Pancreas (tissue), 10 donors: ENCODE measurements around the gene MKNK2. TPM values are rescaled to one million over a fixed set of nuclear protein-coding genes. Genes with fewer than 3 reads are reported as not detected.

ENCODE experiments used
- ATAC-seq, 4 donors: fragments of 200-7000 bp; cut with Tn5 transposase; one replicate each; pipeline versions ENCODE4 v1.8.0 to v1.9.1; 2020; ENCODE audit warnings: mild to moderate bottlenecking in 4 of 4, moderate library complexity in 4 of 4
- DNase-seq, 6 donors: peaks; one replicate each; pipeline ENCODE4 v3.0.0-alpha.2; 2020
- FAIRE-seq: peaks from 2 replicates; lab custom pipeline; 2012; peaks lifted over from hg19 to GRCh38; lab: Jason Lieb, UNC
- H3K27ac ChIP-seq, 4 donors: fragments of 200-600 bp; sonication (generic); 1 replicate in 3 of 4; 2 replicates in 1 of 4; pipeline versions ENCODE4 v1.5.0 to v1.8.0; 2020
- H3K27me3 ChIP-seq, 4 donors: fragments of 200-600 bp; one replicate each; pipeline ENCODE4 v1.8.0; 2021
- H3K36me3 ChIP-seq, 3 donors: fragments of 200-600 bp; sonication (generic) in 1 of 3; one replicate each; pipeline versions ENCODE4 v1.5.0 to v1.8.0; 2020 to 2021
- H3K4me1 ChIP-seq, 3 donors: fragments of 200-600 bp; one replicate each; pipeline ENCODE4 v1.8.0; 2021
- H3K4me3 ChIP-seq, 4 donors: fragments of 200-600 bp; sonication (generic) in 2 of 4; one replicate each; pipeline versions ENCODE4 v1.5.0 to v1.8.0; 2020 to 2021
- H3K9me3 ChIP-seq, 4 donors: fragments of 200-600 bp; one replicate each; pipeline ENCODE4 v1.8.0; 2021
- WGBS, 2 donors: extraction: QIAGEN DNeasy Blood & Tissue Kit; methylation state at CpG; one replicate each; pipeline ENCODE4 v1.1.7; 2013; 5-methylcytosine and 5-hydroxymethylcytosine counted together
- intact Hi-C, 3 donors: fragments of 100-400 bp; cut with DNase I; formaldehyde crosslinking; loops; one replicate each; pipeline versions ENCODE4 v1.11.1 to v1.14.2; 2022
- polyA plus RNA-seq, 2 donors: library from polyadenylated mRNA; stranded (reverse); fragments of 200-250 nt; gene quantifications; one replicate each; pipeline ENCODE4 v1.2.3, GENCODE V29; 2013
- total RNA-seq, 6 donors: library from RNA; stranded (reverse); fragmentation: NEBNext Ultra II Directional in 4 of 6; extraction: Animal tissue kit (Norgen Biotek cat#: 25700) in 4 of 6; gene quantifications; one replicate each; pipeline versions ENCODE4 v1.2.1 to v1.2.4, GENCODE V29; 2021 to 2023
- TF ChIP-seq, protein P1 (sequence below), 4 donors: fragments of 200-600 bp; sonication (generic) in 3 of 4; IDR thresholded peaks; one replicate each; pipeline versions ENCODE4 v1.5.0 to v1.8.0; 2021; ENCODE audit warnings: antibody characterized with exemption in 4 of 4
- donor health status: healthy with polysubstance abuse.
- donor health status: DM: no; HTN: no; CAD: no; lungs with moderate emphysema.
- donor health status: DM: no; HTN: no; CAD: no.
- donor health status: control.
- donor health status: control.
- donor health status: Bipolar disorder and iron deficiency.
- donor health status: DM: yes; HTN: yes; CAD: no.
- donor health status: DM: no; HTN: no; CAD: no.
- donor health status: DM: no; HTN: no; CAD: no.
- donor health status: DM: yes; HTN: yes; CAD: no.

MKNK2 gene
- total and polyA plus RNA-seq, 8 donors: 102 to 446 (median 239) TPM

- peak overlapping the region in 1 of 4 donors; percentile 37 for H3K4me3 ChIP-seq
- WGBS, 2 donors: 85 to 88% methylated on average over 28 of the region's 28 CpGs
- no peaks in the 10 kb centered on the region for H3K27me3 ChIP-seq
- intact Hi-C loops: no loop called here
- H3K36me3 ChIP-seq: peaks cover 3 to 32% (median 29%) of the 10 kb centered on the region in 3 donors
- peak overlapping the region; percentile 67 to 98 (median 79) for H3K27ac ChIP-seq
- H3K9me3 ChIP-seq: no peaks in the 10 kb centered on the region
- FAIRE-seq (no peak), ATAC-seq (no peak), DNase-seq (peak in 3 of 6 donors; percentile 37 to 79 (median 53))
- H3K4me1 ChIP-seq: peaks cover 39 to 49% (median 43%) of the 10 kb centered on the region in 3 donors
- TF ChIP-seq, protein P1, sequence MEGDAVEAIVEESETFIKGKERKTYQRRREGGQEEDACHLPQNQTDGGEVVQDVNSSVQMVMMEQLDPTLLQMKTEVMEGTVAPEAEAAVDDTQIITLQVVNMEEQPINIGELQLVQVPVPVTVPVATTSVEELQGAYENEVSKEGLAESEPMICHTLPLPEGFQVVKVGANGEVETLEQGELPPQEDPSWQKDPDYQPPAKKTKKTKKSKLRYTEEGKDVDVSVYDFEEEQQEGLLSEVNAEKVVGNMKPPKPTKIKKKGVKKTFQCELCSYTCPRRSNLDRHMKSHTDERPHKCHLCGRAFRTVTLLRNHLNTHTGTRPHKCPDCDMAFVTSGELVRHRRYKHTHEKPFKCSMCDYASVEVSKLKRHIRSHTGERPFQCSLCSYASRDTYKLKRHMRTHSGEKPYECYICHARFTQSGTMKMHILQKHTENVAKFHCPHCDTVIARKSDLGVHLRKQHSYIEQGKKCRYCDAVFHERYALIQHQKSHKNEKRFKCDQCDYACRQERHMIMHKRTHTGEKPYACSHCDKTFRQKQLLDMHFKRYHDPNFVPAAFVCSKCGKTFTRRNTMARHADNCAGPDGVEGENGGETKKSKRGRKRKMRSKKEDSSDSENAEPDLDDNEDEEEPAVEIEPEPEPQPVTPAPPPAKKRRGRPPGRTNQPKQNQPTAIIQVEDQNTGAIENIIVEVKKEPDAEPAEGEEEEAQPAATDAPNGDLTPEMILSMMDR (IDR thresholded peaks at IDR 0.05): no peak
Measured at GRCh38 chr19:2040647-2041432, 10.2 kb downstream of the MKNK2 start.

DNA sequence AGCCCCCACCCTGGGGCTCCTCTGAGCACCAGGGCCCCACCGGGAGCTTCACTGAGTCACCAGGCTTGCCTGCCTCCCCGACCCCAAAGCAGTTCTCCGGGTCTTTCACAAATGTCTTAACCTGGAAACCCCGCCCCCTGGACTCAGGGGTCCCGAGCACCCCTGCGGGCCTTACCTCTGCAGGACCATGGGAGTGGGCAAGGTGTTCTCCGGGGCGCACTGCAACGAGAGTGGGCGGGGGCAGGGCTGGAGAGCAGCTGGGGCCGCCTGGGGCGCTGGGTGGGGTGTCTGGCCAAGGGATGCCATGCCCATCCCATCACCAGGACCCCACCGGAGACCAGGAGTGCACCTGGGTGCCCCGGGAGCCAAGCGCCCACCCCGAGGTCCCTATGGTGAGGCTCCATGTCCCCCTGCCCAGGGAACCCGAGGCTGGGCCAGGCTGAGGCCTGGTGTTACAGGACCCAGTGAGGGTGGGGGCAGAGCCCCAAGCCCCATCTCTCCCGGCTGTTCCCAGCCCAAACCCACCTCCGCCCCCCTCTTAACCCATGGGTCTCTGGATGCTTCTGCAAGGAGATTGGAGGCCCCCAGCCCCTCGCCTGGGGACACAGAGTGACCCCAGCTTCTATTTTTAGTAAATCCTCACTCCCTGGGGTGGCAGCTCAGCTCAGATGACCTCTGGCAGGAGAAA lies 10.9 kb downstream of the MKNK2 start:
- Histone ChIP-seq H3K27ac (peak overlapping the region in 1 of 4 donors; percentile 98), H3K4me1 (peaks cover 35 to 42% (median 35%) of the 10 kb centered on the region in 3 donors), H3K4me3 (no peak overlapping the region), H3K36me3 (peaks cover 3 to 30% (median 26%) of the 10 kb centered on the region in 3 donors), H3K27me3 (no peaks in the 10 kb centered on the region), H3K9me3 (no peaks in the 10 kb centered on the region)
- intact Hi-C loops: no loop called here
- DNase-seq: peak in 5 of 6 donors; percentile 42 to 83 (median 62)
- FAIRE-seq: no peak
- TF ChIP-seq, protein P1 (IDR thresholded peaks at IDR 0.05): no peak
- WGBS, 2 donors: 84 to 85% methylated on average over 15 to 20 of the region's 20 CpGs
- ATAC-seq: no peak

- Histone ChIP-seq H3K27ac (no peak overlapping the region), H3K36me3 (peaks cover 3 to 30% (median 26%) of the 10 kb centered on the region in 3 donors), H3K27me3 (no peaks in the 10 kb centered on the region), H3K4me1 (peaks cover 27 to 34% (median 28%) of the 10 kb centered on the region in 3 donors), H3K9me3 (no peaks in the 10 kb centered on the region), H3K4me3 (no peak overlapping the region)
- peak in 4 of 6 donors; percentile 31 to 80 (median 50) for DNase-seq
- TF ChIP-seq, protein P1 (IDR thresholded peaks at IDR 0.05): no peak
- WGBS, 2 donors: 84% methylated on average over 27 to 30 of the region's 30 CpGs
- no peak for FAIRE-seq
- intact Hi-C loops: no loop called here
- no peak for ATAC-seq
Measured at GRCh38 chr19:2039089-2039958, 11.7 kb downstream of the MKNK2 start.

- no peaks in the 10 kb centered on the region for H3K9me3 ChIP-seq
- H3K4me3 ChIP-seq: no peak overlapping the region
- intact Hi-C loops: no loop called here
- ATAC-seq: no peak
- H3K27me3 ChIP-seq: no peaks in the 10 kb centered on the region
- peaks cover 3 to 30% (median 26%) of the 10 kb centered on the region in 3 donors for H3K36me3 ChIP-seq
- no peak overlapping the region for H3K27ac ChIP-seq
- no peak for FAIRE-seq
- peak in 4 of 6 donors; percentile 39 to 79 (median 54) for DNase-seq
- TF ChIP-seq, protein P1 (IDR thresholded peaks at IDR 0.05): no peak
- 88 to 89% methylated on average over 42 to 44 of the region's 44 CpGs for WGBS, 2 donors
- peaks cover 20 to 27% (median 20%) of the 10 kb centered on the region in 3 donors for H3K4me1 ChIP-seq
Measured at GRCh38 chr19:2038284-2039088, 12.6 kb downstream of the MKNK2 start.
